NCI-H2227 (cell line): ENCODE data around the gene MEIOB.
"Not testable (repeated sequence)": the region's sequence is repeated elsewhere in the genome, so short reads cannot be mapped to it uniquely, and the experiment has no call there.

Source experiments
- DNase-seq: peaks from one replicate; lab custom pipeline; 2025; ENCODE audit not compliant: unreplicated experiment; lab: John Stamatoyannopoulos, UW

Gene MEIOB

GRCh38 chr16:1877804-1878203 lies 5.8 kb upstream of the MEIOB start:
- DNase-seq: no peak

GRCh38 chr16:1877089-1877488 lies 5.1 kb upstream of the MEIOB start:
- DNase-seq: no peak

DNA sequence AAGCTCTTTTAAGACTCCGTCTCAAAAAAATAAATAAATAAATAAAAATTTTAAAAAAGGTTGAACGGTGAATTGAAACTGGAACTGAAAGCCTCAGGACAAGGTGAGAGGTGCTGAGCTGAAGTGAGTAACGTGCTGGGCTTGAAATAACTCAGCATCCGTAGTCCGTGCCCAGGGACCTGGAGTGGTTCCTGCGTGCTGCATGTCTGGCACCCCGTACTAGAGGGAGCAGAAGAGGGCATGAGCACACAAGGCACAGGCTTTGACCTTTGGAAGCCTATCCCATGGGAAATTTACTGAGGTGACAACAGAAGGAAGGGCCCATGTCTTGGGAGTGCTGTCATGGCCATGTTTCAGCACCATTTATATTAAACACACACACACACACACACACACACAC lies 4.5 kb upstream of the MEIOB start:
- DNase-seq: no peak

- not testable (repeated sequence) for DNase-seq
These were observed 4.1 kb upstream of the MEIOB start for GRCh38 chr16:1876066-1876465.

GRCh38 chr16:1874854-1875253 lies 2.9 kb upstream of the MEIOB start:
- no peak for DNase-seq

DNA sequence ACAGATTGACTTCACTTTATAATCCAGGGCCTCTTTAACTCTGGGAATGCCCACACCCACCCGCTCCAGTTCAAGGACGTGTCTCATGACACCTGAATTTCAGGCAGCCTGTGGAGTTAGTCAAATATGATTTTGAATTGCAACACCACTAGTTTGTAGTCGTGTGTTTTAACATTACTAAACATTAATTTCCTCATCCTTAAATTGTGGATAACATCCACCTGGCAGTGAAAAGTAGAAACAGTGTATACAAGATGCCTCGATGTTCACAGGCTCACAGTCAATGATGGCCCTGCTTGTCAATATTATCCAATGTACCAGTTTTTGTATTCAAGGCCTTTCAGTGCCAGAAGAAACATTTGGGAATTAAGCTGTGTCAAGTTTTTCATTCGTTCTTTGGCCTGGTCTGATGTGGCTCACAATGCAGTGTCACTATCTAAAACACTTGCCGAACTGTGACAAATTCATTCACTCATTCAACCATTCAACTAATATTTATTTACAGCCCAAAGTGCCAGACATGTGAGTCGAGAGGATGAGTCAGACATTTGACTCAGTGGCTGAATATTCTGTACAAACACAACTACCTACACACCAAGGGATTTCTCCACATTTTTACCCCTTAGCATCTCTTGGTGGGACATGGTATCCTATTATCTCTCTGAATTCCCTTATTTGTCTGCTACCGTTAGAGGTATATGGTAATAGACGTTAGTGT lies 1.4 kb downstream of the MEIOB start:
- DNase-seq: no peak

DNA sequence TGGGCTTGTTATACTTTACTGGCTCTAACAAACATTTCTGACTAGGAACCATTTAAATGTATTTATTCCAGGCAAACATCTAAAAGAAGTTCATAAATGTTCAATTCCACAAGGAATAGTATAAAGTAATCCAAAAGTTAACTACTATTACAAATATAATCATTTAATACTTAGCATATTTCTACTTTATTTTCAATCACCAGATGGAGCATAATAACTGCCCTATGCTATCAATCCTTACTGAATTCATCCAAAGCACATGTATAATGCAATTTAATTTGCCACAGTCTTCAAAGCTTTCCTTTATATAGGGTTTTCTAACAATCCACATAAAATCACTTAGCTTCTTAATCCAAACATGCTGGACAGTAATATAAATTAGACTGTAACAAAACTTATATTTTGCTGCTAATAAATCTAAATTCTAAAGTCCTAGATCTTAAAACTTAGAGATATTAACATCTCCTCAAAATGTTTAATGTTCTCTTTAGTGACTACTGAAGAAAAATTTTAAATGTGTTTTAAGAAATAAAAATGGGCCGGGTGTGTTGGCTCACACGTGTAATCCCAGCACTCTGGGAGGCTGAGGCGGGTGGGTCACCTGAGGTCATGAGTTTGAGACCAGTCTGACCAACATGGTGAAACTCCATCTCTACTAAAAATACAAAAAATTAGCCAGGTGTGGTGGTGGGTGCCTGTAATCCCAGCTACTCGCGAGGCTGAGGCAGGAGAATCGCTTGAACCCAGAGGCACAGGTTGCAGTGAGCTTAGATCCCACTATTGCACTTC lies 5.9 kb downstream of the MEIOB start:
- no peak for DNase-seq

- DNase-seq: no peak
These were observed 8.1 kb downstream of the MEIOB start for GRCh38 chr16:1863681-1864460.

- DNase-seq: no peak
These were observed 9.6 kb downstream of the MEIOB start for GRCh38 chr16:1862394-1862793.

DNA sequence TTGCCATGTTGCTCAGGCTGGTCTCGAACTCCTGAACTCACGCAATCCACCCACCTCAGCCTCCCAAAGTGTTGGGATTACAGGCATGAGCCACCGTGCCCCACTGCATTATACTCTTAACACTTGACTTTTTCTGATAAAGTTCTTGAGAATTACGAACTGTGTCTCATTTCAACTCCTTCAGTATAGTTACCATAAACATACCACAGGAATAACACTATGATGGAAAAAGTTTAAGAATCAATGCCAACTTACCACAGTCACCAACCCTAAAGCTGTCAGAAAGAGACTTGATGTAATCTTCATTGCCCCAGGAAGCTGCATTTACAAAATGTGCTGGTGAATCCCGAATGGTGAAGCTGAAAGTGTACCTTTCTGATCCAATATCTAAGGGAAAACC lies 10.2 kb downstream of the MEIOB start:
- DNase-seq: no peak

DNA sequence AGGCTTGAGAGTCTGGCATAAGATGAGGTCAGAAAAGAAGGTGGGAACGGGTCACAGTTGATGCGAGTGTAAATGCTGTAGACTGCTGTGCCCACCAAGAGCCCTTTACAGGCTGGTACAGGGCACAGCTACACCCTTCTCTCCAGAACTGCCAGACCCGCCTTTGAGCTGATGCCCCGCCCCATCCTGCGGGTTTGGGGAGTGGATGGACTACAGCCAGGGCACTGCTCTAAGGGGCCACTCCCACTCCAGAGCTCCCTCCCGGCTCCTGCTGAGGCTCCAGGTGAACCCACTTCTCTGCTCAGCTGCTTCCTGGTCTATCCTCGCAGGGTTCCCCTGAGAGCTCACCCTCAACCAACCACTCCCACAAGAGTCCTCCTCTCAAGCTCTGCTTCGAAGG lies 12.3 kb downstream of the MEIOB start:
- no peak for DNase-seq

GRCh38 chr16:1858189-1858865 lies 13.6 kb downstream of the MEIOB start:
- no peak for DNase-seq

GRCh38 chr16:1857433-1858097 lies 14.4 kb downstream of the MEIOB start:
- no peak for DNase-seq

- DNase-seq: no peak
These were observed 20.2 kb downstream of the MEIOB start for GRCh38 chr16:1851793-1852192.

- DNase-seq: no peak
These were observed 21.0 kb downstream of the MEIOB start for GRCh38 chr16:1850981-1851380.

- no peak for DNase-seq
These were observed 25.5 kb downstream of the MEIOB start for GRCh38 chr16:1846416-1846815.

- no peak for DNase-seq
These were observed 26.0 kb downstream of the MEIOB start for GRCh38 chr16:1845985-1846384.

DNA sequence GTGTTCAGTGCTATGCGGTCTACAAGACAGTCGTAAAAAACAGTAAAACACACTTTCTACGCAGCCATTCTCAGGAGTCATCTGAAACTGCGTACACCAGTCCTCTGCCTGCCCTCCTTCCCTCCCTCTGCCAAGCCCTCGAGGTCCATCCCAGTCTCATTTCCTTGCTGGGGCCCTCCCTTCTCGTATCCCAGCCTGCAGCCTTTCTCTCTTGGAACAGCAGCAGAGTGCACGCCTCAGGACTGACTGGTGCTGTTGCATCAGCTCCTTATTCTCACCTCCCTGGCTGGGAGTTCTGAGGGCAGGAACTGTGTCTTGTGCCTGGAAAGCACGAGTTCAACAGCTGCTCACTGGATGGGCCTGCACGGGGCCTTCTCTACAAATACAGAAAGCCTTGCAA lies 32.4 kb downstream of the MEIOB start:
- DNase-seq: no peak

- no peak for DNase-seq
These were observed 37.9 kb downstream of the MEIOB start for GRCh38 chr16:1834096-1834495.

DNA sequence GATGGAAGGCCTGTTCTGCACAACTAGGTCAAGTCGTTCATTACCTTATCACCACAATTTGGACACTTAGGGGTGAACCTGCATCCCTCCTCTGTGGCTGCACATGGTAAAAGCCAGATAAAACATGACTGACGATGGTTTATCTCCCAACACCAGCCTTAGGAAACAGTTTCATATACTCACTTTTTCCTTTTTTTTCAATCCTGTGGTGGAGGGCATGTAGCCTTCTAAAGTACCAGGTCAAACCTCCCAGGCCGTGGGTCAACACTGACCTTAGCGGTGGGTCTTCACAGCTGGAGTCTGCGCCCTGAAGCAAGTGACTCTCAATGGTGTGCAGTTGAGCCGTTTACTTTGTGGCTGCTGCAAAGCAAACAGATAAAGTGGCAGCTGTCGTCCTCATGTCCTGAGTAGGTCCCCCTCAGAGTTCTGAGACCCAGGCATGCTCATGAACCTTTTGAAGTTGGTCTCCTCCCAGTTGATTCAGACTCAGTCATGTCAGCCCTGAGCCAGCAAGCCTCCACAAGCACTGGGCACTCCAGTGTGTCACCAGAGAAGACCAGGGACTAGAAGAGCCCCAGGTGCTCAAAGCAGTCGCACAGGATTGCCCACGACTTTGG lies 39.0 kb downstream of the MEIOB start:
- DNase-seq: no peak
